Activated CD4-positive, alpha-beta T cell treated with anti-CD3 and anti-CD28 coated beads, Interleukin-2, Interleukin-4, amounts not matched to agents 100 ng/mL and 50 ng/mL, durations not matched to agents 16 hours and 8 hours (primary cell): ENCODE data around the gene RGS7.

Experiments used
- DNase-seq: peaks from one replicate; pipeline ENCODE4 v3.0.0-alpha.2; 2020; ENCODE audit warnings: low spot score

The RGS7 gene

DNA sequence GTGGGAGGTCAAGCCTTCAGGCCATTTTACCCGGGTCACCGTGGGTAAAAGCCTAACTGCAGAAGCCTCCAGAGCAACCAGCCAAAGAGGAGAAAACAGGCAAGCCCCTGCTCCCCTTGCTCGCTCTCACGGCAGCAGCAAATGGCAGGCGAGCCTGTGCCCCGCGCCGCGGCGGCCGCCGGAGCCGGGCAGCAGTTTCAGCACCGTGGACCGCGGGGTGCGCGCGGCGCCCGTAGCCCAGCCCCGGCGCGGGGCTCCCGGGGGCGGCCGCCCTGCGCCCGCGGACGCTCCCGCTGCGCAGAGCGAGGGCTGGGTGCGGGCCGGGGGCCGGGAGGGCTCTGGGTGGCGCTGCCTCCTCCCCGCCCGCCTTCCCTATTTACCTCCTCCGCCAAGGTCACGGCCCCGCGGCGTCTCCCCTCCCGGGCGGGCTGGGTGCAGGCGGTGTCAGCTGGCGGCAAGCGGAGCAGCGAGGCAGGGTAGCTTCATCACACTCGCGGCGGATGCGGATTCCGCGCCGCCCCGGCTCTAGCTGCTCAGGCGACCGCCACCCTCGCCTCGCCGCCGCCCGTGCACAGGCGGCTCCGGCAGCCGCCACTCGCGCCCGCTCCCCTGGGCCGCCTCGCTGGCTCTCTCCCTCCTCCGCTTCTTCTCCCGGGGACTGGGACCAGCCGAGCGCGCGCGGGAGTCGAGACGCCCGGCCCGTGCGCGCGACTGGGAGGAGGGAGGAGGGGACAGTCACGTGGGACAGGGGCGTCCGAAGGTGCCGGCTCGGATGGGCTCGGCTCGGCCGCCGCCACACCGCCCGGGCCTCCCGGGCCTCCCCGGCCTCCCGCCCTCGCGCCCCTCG is at the start of gene RGS7:
Gene RGS7 (minus strand): TSS at position 687 of the 847 bp plus-strand sequence.
- peak; percentile 1 for DNase-seq

DNA sequence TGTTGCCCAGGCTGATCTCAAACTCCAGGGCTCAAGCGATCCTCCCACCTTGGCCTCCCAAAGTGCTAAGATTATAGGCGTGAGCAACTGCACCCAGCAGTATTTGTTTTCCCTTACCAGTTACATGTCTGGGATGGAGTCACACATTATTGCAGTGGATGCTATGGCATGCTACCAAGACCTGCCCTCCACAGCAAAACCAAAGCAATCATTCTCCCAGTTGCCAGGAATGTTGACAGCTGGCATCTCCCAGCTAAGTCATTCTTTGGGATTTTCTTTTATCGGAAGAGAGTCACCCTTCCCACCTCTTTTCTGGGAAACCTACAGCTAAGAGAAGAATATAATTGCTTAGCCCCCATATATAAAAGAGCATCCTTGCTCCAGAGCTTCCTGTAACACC is 49.4 kb upstream of the RGS7 start:
- DNase-seq, result no peak

DNA sequence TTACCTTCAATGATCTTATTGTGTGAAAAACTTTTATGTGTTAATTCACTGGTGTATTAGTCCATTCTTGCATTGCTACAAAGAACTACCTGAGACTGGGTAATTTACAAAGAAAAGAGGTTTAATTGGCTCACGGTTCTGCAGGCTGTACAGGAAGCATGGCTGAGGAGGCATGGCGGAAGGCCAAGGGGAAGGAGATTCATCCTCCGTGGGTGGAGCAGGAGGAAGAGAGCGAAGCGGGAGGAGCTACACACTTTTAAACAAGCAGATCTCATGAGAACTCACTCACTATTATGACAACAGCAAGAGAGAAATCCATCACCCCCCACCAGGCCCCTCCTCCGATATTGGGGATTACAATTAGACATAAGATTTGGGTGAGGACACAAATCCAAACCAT is 44.2 kb upstream of the RGS7 start:
- no peak for DNase-seq

DNA sequence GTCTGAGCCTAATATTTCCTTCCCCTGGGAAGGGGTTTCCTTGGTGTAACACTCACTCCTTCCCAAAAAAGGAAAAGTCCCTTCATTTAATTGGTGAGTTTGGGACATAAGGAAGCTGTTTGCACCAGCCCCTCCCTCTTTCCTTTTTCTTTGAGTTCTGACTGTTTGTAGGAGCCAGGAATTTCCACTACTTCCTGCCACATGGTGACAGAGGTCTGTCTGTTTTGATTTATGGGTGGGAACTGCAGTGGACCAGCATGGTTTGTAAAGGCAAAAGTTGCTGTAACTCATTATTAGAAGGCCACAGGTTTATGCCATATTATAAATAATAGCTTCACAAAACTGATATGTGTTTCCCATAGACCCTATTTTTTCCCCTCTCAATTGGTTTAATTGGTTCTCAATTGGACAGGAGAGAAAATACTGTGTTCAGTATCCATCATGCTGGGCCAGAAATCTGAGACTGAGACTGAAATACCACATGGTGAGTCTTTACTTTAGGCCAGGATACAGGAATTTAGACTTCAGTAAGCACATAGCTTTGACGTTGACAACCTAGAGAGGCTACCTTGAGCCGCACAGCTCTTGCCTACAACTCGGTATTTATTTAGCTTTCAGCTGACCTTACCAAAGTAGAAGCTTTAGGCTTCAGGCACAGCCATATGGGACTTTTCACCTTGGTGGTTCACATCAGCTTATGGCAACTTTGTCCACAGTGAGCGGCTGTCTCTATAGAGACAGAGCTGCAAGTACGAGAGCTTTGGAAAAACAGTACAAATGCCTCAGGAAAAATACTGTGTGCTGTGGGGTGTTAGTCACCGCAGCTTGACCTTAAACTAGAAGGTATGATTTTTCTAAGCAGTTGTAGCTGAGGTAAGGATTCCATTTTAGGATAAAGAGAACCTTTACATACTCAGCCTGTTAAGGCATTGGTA is 40.0 kb upstream of the RGS7 start:
- no peak for DNase-seq

DNA sequence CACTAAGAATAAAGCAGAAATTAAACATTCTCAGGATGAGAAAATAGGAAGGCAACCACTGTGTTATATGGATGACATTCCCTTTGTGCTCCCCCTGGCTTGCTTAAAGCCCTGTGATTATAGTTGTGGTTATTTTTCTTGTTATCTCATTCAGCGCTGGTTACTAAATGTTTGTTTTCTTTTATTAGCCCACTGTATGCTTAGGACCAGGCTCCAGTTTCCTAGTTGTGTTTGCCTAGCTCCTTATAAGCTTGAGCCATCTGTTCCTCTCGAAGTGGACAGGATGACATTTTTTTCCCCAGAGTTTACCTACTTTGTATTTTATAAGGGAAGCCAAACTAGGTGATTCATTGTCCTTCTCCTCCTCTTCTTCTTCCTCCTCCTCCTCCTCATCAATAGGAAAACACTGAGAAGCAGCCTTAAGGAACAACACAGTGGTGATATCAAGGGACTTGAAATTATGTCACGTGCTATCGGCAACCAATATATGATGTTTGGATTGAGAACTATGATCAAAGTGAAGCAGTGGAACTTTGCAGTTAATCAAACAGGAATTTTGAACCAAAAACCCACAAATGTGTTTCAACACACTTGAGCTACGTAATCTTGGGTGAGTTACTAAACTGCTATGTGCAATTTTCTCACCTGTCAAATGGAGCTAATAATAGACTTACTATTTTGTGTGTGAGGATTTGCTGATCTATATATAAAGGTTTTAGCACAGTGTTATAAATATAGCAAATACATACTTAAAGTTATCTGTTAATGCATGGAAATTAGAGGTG is 35.1 kb upstream of the RGS7 start:
- DNase-seq, result no peak

DNA sequence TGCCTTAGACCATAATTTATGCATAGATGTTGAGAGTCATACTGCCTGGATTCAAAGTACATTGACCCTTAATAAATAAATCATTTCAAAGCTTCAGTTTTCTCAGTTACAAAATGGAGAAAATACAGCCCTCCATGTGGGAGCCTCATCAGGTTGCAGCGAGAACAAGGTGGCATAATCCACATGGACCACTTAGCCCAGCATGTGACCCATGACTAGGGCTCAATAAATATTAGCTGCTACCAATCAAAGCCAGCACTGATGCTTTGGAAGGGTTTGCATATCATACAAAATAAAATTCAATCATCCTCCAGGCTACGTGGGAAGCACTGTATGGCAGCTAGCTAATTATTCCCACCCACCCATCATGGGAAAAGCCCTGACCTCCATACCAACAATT is 33.5 kb upstream of the RGS7 start:
- DNase-seq, result no peak

DNA sequence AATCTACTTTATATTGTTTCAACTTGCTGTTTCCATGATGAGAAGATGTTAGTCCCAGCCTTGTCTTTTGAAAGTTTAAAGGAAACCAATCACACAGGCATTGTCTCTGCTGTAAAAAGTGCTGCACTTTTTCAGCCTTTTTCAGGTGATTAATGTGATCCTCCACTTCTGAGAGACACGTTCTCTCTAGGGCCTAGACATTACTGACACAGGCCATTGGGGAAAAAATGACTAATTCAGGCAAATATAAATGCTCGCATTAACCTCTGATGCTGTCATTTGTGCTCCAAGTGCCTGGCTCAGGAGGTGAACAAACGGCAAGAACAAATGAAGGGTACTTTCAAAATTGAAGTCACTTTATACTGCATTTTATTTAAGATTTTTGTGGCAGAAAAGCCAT is 32.4 kb upstream of the RGS7 start:
- no peak for DNase-seq

DNA sequence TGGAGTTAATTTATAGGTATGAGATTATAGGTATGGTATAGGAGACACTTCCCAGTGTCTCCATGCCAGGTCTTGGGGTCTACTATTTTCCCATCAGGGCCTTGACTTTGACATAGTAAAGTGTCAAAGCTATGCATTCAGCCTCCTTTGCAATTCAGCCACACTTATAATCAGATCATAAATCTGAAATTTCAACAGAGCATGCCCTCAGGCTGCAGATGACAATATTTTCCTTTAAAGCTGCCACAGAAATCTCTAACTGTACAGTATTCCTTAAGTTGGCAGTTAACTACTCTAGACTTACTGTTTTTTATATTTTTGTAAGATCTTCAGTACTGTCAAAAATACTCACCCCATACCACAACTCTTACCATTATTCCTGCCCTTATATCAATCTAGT is 30.2 kb upstream of the RGS7 start:
- no peak for DNase-seq

DNA sequence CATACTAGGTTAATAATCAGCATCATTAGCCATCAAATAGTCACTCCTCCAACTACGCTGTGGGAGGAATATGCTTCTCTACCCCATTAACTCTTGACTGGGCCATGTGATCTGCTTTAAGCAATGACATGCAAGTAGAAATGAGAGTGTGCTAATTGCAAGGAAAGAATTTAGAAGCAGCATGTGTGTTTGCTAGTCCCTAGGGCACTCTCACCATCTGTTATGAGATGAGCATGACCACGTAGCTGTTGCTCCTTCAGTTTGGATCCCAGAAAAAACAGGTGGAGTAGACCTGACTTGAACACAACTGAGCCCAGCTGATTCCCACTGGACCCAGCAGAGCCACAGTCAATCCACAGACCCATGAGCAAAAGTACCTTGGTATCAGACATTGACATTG is 19.7 kb upstream of the RGS7 start:
- no peak for DNase-seq

DNA sequence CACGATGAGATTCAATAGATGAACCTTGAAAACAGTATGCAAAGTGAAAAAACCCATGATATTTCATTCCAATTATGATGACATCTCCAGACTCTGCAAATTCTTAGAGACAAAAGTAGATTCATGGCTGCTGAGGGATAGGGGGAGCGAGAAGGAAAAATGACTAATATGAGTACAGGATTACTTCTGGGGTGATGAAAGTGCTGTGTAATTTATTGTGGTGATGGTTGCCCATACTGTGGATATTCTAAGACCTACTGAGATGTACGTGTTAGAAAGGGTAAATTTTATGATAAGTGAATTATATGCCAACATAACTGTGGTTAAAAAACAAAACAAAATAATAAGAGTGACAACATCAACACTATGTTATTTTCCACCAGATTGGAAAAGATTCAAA is 18.9 kb upstream of the RGS7 start:
- no peak for DNase-seq

DNA sequence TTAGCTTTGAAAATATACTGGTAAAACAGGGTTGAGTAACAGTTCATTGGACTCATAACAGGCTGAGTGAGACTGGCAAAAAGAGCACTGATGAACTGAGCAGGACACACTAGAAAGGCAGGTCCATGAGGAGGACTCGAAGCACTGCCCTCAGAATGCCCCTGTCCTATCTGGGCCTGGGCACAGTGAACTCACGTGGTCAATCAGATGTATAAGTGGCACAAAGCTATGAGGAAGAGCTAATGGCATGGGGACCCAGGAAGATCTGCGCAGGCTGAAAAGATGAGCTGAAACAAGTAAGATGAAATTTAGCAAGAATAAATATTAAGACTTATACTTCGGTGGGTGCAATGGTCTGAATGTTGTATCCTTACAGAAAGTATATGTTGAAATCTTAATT is 9.2 kb upstream of the RGS7 start:
- DNase-seq, result no peak

DNA sequence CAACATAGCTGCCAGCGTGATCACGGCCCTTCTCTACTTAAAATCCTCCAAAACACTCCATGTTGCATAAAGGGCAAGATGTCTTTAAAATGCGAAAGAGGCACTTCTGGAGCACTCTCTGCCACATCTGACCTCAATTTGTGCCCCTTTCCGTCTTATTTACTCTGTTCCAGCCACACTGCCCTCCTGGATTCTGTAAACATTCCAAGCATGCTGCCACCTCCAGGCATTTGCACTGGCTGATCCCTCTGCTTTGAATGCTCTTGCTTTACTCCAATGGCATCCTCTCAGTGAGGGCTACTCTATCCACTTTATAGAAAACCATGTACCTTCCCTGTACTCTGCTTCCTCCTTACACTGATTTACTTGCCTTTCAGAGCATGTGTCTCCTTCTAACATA is 5.3 kb upstream of the RGS7 start:
- no peak for DNase-seq

DNA sequence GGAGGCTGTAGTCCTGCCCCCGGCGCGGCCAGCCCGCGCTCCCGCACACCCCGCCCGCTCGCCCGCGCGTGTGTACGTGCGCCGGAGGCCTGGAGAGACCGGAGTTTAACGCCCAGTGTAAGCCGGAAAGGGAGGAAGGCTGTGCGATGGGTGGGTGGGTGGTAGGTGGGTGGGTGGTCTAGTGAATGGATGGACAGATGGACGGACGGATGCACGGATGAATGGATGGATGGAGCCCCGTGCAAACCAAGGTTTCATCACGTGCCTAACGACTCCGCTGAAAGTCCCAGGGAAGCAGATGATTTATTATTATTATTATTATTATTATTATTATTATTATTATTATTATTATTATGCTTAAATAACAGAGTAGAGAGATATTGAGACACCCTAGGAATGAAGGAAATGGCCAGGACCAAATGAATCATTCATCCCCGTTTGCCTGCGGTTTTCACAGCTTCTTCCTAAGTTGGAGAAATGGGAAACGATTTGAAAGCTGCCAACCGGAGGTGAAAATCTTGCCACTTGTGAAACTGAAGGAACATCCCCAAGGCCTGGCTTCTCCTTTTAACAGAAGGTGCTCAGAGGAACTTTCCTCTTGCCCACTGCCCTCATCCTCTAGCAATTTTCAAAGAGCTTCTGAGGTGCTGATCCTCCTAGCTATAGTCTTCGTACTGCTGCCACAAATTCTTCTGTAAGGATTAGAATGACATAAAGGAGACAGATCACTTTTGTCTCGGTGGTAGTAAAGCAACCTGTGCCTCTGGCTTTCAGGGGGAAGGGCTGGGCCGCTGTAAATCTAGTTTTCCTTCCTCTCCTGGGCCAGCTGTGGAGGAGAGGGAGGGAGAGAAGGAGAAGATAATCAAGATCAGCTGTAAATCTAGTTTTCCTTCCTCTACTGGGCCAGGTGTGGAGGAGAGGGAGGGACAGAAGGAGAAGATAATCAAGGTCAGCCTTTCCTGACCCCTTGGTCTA is 648 bp upstream of the RGS7 start:
- no peak for DNase-seq

DNA sequence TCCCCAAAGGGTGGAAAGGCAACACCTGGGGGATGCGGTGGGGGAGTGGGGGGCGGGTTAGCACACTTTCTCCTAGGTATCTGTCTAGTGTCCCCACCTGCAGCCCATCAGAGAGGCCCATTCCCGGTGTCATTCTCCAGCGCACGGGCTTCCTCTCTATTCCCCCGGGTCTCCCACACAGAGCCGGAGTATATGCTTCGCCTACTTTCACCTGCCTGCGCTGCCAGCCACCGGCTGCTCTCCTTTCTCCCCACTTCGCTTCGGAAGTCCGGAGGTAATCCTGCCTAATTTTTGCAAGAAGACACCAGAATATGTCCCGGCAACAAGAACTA is 852 bp downstream of the RGS7 start:
- DNase-seq, result no peak

DNA sequence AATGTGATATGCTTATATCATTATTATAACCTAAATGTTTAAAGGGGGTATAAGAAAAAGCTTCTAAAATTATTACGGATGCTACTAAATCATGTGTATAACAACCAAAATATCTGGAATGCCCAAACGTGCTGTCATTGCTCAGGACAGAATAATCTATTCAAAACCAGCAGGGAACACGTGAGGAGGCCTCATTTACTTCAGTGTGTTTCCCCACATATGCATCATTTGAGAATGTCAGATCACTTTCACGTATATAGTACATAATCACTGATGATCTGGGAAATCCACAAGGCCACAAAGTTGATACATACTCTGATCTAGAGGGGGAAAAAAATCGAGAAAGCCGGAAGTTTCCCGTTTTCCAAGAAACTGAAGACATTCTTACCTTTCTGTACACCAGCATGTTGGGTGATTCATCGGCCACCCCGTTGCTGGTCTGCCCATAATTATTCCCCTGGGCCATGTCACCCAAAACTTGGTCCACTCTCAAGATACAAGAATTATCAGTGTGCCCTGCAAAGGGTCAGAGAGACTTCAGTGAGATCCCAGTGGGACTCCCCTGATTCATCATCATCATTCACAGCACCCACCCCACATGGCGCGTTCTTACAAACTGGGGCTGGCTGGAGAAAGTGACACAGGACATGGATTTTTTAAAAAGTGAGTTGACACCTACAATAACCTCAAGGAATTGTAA is 1.5 kb downstream of the RGS7 start:
- no peak for DNase-seq

DNA sequence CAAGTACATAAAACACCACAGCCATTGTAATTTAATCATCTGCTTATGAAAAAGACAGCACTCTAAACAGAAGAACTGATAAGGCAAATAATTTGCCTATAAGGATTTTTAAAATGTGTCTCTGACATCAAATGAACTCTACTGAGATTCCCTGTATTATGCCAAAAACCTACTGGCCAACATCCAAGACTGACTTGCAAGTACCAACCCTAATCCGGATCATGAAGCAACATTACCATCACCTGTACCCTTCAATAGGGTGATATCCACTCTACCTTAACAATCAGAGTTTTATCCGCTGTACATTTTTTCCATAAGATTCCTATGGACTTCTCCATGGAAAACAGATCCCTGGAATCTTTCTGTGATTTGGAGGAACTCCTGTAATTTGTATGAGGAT is 4.6 kb downstream of the RGS7 start:
- no peak for DNase-seq

DNA sequence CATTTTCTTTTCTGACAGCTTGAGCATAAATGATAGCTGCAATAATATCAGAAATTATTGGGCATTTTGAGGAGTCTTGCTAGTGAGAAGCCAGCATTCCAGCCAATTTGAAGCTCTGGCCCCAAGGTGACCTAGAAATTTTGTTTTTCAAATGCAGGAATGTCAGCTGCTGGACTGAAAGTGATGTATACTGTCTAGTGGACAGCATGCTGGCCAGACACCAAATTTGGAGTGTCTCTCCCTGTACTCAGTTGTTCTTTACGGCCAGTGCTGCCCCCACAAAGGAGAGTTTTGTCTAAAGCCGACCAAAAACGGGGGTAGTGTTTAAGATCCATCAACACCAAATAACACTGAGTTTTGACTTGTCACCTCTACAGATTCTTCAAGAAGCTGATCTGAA is 5.2 kb downstream of the RGS7 start:
- DNase-seq, result no peak

DNA sequence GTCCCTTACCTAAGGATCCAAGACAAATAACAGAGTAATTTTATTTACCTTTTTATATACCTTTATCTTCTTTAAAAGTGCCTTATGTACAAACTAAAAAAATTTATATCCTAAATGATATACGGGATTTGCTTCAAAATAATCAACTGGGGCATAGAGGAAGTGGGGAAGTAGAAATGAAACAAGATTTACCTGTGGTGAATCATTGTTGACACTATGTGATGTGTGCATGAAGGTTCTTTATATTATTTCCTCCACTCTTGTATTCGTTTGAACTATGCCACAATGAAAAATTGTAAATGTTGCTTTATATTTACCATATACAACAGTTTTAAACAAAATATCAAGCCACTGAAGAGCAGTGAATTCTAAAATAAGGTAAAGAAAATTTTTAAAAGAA is 13.0 kb downstream of the RGS7 start:
- DNase-seq, result no peak

DNA sequence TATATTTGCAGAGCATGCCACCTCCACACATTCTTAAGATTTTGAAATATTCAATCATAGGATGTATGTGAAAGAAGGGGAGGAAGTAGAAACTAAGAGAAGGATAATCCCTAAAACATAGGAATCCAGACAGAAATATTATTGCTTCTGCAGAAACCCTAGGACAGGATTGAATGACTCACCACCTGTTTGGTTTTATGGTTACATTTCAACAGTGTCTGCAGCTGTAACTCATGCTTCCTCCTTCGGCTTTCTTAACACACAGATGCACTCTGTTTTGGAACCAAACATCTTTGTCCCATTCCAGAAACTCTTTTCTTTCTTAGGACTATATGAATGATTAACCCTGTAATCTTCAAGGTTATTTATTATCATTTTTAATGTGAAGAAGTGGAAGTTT is 20.7 kb downstream of the RGS7 start:
- DNase-seq, result no peak

DNA sequence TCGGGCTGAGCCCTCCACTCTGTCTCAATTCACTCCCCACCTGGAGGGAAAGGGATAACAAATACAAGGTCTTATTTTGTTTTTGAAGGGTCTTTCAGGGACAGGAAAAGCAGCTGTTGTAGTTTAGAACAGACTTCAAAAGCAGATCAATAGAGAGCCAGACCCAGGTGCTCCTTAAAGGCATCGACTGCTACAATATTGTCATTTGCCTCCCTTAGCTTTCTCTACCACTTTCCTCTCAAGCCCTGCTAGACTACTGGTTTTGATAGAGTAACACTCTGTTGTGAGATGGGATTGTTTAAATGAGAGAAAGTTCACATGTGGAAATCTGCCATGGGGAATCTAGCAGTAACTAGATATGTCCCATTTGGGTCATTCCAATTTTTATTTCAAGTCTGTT is 24.0 kb downstream of the RGS7 start:
- no peak for DNase-seq

DNA sequence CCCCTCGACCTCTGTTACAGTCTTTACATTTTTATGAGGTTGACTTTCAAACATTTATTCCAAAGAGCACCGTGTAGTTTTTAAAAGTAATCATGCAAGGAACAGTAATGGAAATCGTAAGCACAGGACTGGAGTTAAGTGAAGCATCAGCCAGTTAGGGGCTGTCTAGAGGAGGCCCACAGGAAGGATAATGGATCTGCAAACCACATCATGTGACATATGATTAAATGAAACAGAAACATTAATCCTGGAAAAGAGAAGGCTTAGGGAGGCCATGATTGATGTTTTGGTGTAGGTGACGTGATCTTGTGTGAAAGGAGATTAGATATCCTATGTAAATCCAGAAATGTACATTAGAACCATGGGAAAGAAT is 25.0 kb downstream of the RGS7 start:
- DNase-seq, result no peak
